HepG2 (cell line): ENCODE measurements around the gene SSBP4. TPM values are rescaled to one million over a fixed set of nuclear protein-coding genes. Genes with fewer than 3 reads are reported as not detected.

Experiments used
- CERS6 ChIP-seq: sonication (generic); formaldehyde crosslinking; IDR thresholded peaks from 2 replicates; pipeline ENCODE4 v1.5.0; 2020; ENCODE audit warnings: missing genetic modification reagents
- DMAP1 ChIP-seq: IDR thresholded peaks from 2 replicates; pipeline ENCODE4 v1.6.1; 2016
- DNMT3B ChIP-seq: conservative IDR thresholded peaks from 2 replicates; pipeline ENCODE4 v1.6.1; 2016; ENCODE audit warnings: missing biosample characterization, control low read depth
- EEA1 ChIP-seq: sonication (generic); formaldehyde crosslinking; IDR thresholded peaks from 2 replicates; pipeline ENCODE4 v1.5.1; 2020; ENCODE audit warnings: mild to moderate bottlenecking, missing genetic modification reagents, borderline replicate concordance
- FOXP4 ChIP-seq: sonication (generic); formaldehyde crosslinking; IDR thresholded peaks from 2 replicates; pipeline ENCODE4 v1.4.0; 2020; ENCODE audit warnings: missing genetic modification reagents
- HMG20B ChIP-seq: conservative IDR thresholded peaks from 2 replicates; pipeline ENCODE4 v1.6.1; 2016; ENCODE audit warnings: missing genetic modification reagents, missing compliant biosample characterization
- HNF4A ChIP-seq: sonication (generic); formaldehyde crosslinking; IDR thresholded peaks from 2 replicates; pipeline ENCODE4 v1.4.0; 2020; ENCODE audit warnings: missing genetic modification reagents
- JUN ChIP-seq: sonication (generic); formaldehyde crosslinking; IDR thresholded peaks from 2 replicates; pipeline ENCODE4 v1.4.0; 2020; ENCODE audit warnings: mild to moderate bottlenecking, missing genetic modification reagents
- REPIN1 ChIP-seq: sonication (generic); formaldehyde crosslinking; IDR thresholded peaks from 2 replicates; pipeline ENCODE4 v1.8.0; 2022; ENCODE audit warnings: missing genetic modification reagents, low read depth, mild to moderate bottlenecking, borderline replicate concordance
- SNAPC4 ChIP-seq: sonication (generic); formaldehyde crosslinking; IDR thresholded peaks from 2 replicates; pipeline ENCODE4 v1.4.0; 2020; ENCODE audit warnings: mild to moderate bottlenecking, missing genetic modification reagents
- YEATS2 ChIP-seq: sonication (generic); formaldehyde crosslinking; IDR thresholded peaks from 2 replicates; pipeline ENCODE4 v1.4.0; 2020; ENCODE audit warnings: missing genetic modification reagents, borderline replicate concordance
- YY1 ChIP-seq: IDR thresholded peaks from 2 replicates; pipeline ENCODE4 v1.6.1; 2011; ENCODE audit warnings: low read length, low read depth, moderate library complexity, mild to moderate bottlenecking; ENCODE audit not compliant: insufficient read depth, insufficient replicate concordance
- ZBTB39 ChIP-seq: sonication (generic); formaldehyde crosslinking; IDR thresholded peaks from 2 replicates; pipeline ENCODE4 v1.5.0; 2020; ENCODE audit warnings: missing genetic modification reagents
- ZEB1 ChIP-seq: IDR thresholded peaks from 2 replicates; pipeline ENCODE4 v1.6.1; 2012; ENCODE audit warnings: mild to moderate bottlenecking, low read depth, inconsistent platforms; ENCODE audit not compliant: insufficient replicate concordance
- ZFP62 ChIP-seq: sonication (generic); formaldehyde crosslinking; IDR thresholded peaks from 2 replicates; pipeline ENCODE4 v1.4.0; 2020; ENCODE audit warnings: missing genetic modification reagents
- ZNF251 ChIP-seq: sonication (generic); formaldehyde crosslinking; IDR thresholded peaks from 2 replicates; pipeline ENCODE4 v1.9.0; 2021; ENCODE audit warnings: mild to moderate bottlenecking, missing genetic modification reagents
- ZNF562 ChIP-seq: sonication (generic); formaldehyde crosslinking; IDR thresholded peaks from 2 replicates; pipeline ENCODE4 v1.8.0; 2022; ENCODE audit warnings: missing genetic modification reagents, borderline replicate concordance
- ZNF644 ChIP-seq: IDR thresholded peaks from 2 replicates; pipeline ENCODE4 v1.6.1; 2016; ENCODE audit warnings: low read depth
- ZNF883 ChIP-seq: sonication (generic); formaldehyde crosslinking; IDR thresholded peaks from 2 replicates; pipeline ENCODE4 v1.5.1; 2020; ENCODE audit warnings: mild to moderate bottlenecking, missing genetic modification reagents; ENCODE audit errors: not compliant biosample characterization
- polyA plus RNA-seq, 8 experiments: library from polyadenylated mRNA; depleted of rRNA in 3 of 8; stranded (reverse) in 7 of 8; unstranded in 1 of 8; fragments of >200 nt; fragmentation: Illumina TruSeq in 4 of 8; extraction: Trizol in 4 of 8; gene quantifications; 2 replicates each; pipeline versions ENCODE4 v1.2.1 to v1.2.3, GENCODE V29; 2011 to 2016; ENCODE audit warnings: low read depth in 4 of 8, missing spikeins in 1 of 8, mixed read lengths in 1 of 8; ENCODE audit not compliant: insufficient read depth in 1 of 8
- total RNA-seq, 5 experiments: library from RNA; depleted of rRNA; stranded (reverse); fragments of >200 nt; fragmentation: Illumina TruSeq; extraction: Trizol; gene quantifications; 2 replicates each; pipeline ENCODE4 v1.2.3, GENCODE V29; 2016; ENCODE audit warnings: low read depth in 1 of 5

SSBP4 gene
- total and polyA plus RNA-seq, 2 of the 13 experiments (the other 11 are each of a cell fraction or from before 2014, with no cell fraction given), result 20.8 to 39.5 TPM

GRCh38 chr19:18385675-18386542, 33.3 kb upstream of the SSBP4 start, which contains the start of gene GDF15 (continued):
- no peak; the same call in 1 of the 2 replicates for TF ChIP-seq ZNF644 (CRISPR knock-in tag)
- peak; percentile 95 for TF ChIP-seq FOXP4 (CRISPR knock-in tag)
- TF ChIP-seq ZNF251 (CRISPR knock-in tag), result peak; percentile 69; the same call in 1 of the 2 replicates
- no peak; the same call in 1 of the 2 replicates for TF ChIP-seq SNAPC4 (CRISPR knock-in tag)
- no peak for TF ChIP-seq ZNF883 (CRISPR knock-in tag)
- no peak for TF ChIP-seq ZBTB39 (CRISPR knock-in tag)
- TF ChIP-seq JUN, result peak; percentile 66
- peak; percentile 7; the same call in 1 of the 2 replicates for TF ChIP-seq DNMT3B
- TF ChIP-seq ZEB1, result no peak
- peak; percentile 94 for TF ChIP-seq HNF4A
- TF ChIP-seq CERS6, result 0 out of 2 replicates have a peak, but pooled peaks have one; percentile 84
- TF ChIP-seq HMG20B (CRISPR knock-in tag), result no peak
- TF ChIP-seq YEATS2 (CRISPR knock-in tag), result no peak; the same call in 1 of the 2 replicates
- TF ChIP-seq YY1, result peak; percentile 84
- peak; percentile 96 for TF ChIP-seq REPIN1 (CRISPR knock-in tag)
- peak; percentile 75; the same call in 1 of the 2 replicates for TF ChIP-seq DMAP1
- no peak; the same call in 1 of the 2 replicates for TF ChIP-seq EEA1 (CRISPR knock-in tag)
- TF ChIP-seq ZNF562, result no peak; the same call in 1 of the 2 replicates
- TF ChIP-seq ZFP62 (CRISPR knock-in tag), result peak; percentile 94; the same call in 1 of the 2 replicates
